ENCODE results near the gene SNED1.

DNA sequence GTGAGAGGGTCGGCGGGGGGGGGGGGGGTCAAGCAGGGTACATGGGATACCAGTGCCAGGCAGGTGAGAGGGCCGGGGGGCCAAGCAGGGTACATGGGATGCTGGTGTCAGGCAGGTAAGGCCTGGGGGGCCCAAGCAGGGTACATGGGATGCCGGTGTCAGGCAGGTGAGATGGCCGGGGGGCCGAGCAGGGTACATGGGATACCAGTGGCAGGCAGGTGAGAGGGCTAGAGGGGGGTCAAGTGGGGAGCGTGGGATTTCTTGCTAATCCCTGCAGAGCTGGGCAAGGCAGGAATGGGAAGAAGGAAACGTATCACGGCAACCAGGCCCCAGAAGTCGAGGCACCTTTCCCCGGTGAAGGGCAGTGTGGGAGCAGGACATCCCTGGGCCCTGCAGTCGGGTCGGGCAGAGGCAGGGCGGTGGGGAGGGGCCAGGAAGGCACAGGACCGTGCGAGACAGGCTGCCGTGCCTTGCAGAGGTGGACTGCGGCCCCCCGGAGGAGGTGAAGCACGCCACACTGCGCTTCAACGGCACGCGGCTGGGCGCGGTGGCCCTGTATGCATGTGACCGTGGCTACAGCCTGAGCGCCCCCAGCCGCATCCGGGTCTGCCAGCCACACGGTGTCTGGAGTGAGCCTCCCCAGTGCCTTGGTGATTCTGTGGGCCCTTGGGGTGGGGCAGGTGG lies 54.4 kb downstream of the SNED1 start:
- TF ChIP-seq EZH2 (IDR thresholded peaks at IDR 0.05; ENCODE audit: insufficient read depth, poor library complexity, severe bottlenecking): no peak
- TF ChIP-seq EZH2phosphoT487 (IDR thresholded peaks at IDR 0.05; ENCODE audit: insufficient read depth, low read depth): no peak

All from GM23248 (cell line).